H1 (cell line): ENCODE data around the gene CHRNA5. TPM values are rescaled to one million over a fixed set of nuclear protein-coding genes. Genes with fewer than 3 reads are reported as not detected.

Experiments used
- CTCF ChIA-PET: fragments of 300-600 bp; sonication (Branson Sonifier 250); formaldehyde crosslinking; loops from one replicate; lab custom pipeline; 2021; ENCODE audit not compliant: partially characterized antibody; lab: Charles Lee
- POLR2A ChIA-PET: fragments of 300-600 bp; sonication (Branson Sonifier 250); formaldehyde crosslinking; loops from one replicate; lab custom pipeline; 2021; ENCODE audit warnings: inconsistent platforms; ENCODE audit not compliant: partially characterized antibody; lab: Charles Lee
- DNase-seq, 2 experiments: peaks; one replicate each; pipeline versions ENCODE4 v3.0.0 to v3.0.0-alpha.2; 2010 to 2022; ENCODE audit warnings: low spot score in 2 of 2, low read depth in 1 of 2, mixed read lengths in 1 of 2
- FAIRE-seq: peaks from 2 replicates; lab custom pipeline; 2011; peaks lifted over from hg19 to GRCh38; lab: Jason Lieb, UNC
- H2AFZ ChIP-seq: 2 replicates; pipeline ENCODE4 v1.8.1; 2012; ENCODE audit warnings: low read length, inconsistent platforms
- H2AK5ac ChIP-seq: 2 replicates; pipeline ENCODE4 v1.6.1; 2013; ENCODE audit warnings: low read depth, low read length
- H2BK120ac ChIP-seq: replicated peaks from 2 replicates; pipeline ENCODE3; 2013; ENCODE audit warnings: low read depth, low read length, inconsistent platforms
- H2BK12ac ChIP-seq: 2 replicates; pipeline ENCODE4 v1.6.1; 2013; ENCODE audit warnings: low read depth, low read length
- H2BK15ac ChIP-seq: 2 replicates; pipeline ENCODE4 v1.6.1; 2013; ENCODE audit warnings: low read length
- H2BK20ac ChIP-seq: 2 replicates; pipeline ENCODE4 v1.6.1; 2013; ENCODE audit warnings: low read length
- H2BK5ac ChIP-seq: 2 replicates; pipeline ENCODE4 v1.6.1; 2013; ENCODE audit warnings: low read depth, low read length
- H3K14ac ChIP-seq: 2 replicates; pipeline ENCODE4 v1.6.1; 2013; ENCODE audit warnings: inconsistent platforms; ENCODE audit not compliant: insufficient read length
- H3K18ac ChIP-seq: 2 replicates; pipeline ENCODE4 v1.6.1; 2013; ENCODE audit warnings: low read length; ENCODE audit errors: extremely low read depth
- H3K23ac ChIP-seq: 2 replicates; pipeline ENCODE4 v1.6.1; 2013; ENCODE audit warnings: inconsistent platforms; ENCODE audit not compliant: insufficient read length
- H3K23me2 ChIP-seq: 2 replicates; pipeline ENCODE4 v1.6.1; 2013; ENCODE audit warnings: low read depth, low read length
- H3K27ac ChIP-seq: 2 replicates; pipeline ENCODE4 v1.6.1; 2011; ENCODE audit warnings: low read depth, low read length, inconsistent platforms
- H3K27me3 ChIP-seq, 4 experiments: replicated peaks in 1 of 4; 1 replicate in 1 of 4; 2 replicates in 3 of 4; pipeline versions ENCODE4 v1.6.1 to v1.8.1; 2011 to 2013; ENCODE audit warnings: low read length in 3 of 4, mild to moderate bottlenecking in 3 of 4, inconsistent platforms in 2 of 4, mixed read lengths in 2 of 4, moderate library complexity in 1 of 4; ENCODE audit not compliant: control insufficient read depth in 3 of 4, insufficient read depth in 3 of 4; ENCODE audit errors: extremely low read depth in 1 of 4
- H3K36me3 ChIP-seq, 4 experiments: 2 replicates each; pipeline versions ENCODE4 v1.6.1 to v1.8.1; 2011 to 2013; ENCODE audit warnings: mild to moderate bottlenecking in 4 of 4, low read length in 3 of 4, moderate library complexity in 2 of 4, control low read depth in 1 of 4, inconsistent platforms in 1 of 4; ENCODE audit not compliant: insufficient read depth in 4 of 4, control insufficient read depth in 2 of 4
- H3K4ac ChIP-seq: replicated peaks from 2 replicates; pipeline ENCODE3; 2013; ENCODE audit warnings: low read length, low read depth, mixed read lengths, inconsistent platforms; ENCODE audit not compliant: insufficient read length
- H3K4me1 ChIP-seq, 4 experiments: replicated peaks in 1 of 4; 1 replicate in 1 of 4; 2 replicates in 3 of 4; pipeline versions ENCODE4 v1.6.1 to v1.8.1; 2011 to 2013; ENCODE audit warnings: low read length in 3 of 4, inconsistent platforms in 2 of 4, mixed read lengths in 1 of 4; ENCODE audit not compliant: insufficient read depth in 4 of 4, control insufficient read depth in 3 of 4
- H3K4me2 ChIP-seq, 2 experiments: 2 replicates each; pipeline versions ENCODE4 v1.6.1 to v1.8.1; 2011 to 2013; ENCODE audit warnings: low read depth in 2 of 2, low read length in 2 of 2, control low read depth in 1 of 2, inconsistent platforms in 1 of 2, mild to moderate bottlenecking in 1 of 2; ENCODE audit not compliant: insufficient read depth in 1 of 2
- H3K4me3 ChIP-seq, 4 experiments: fragments of 200-600, 300-600 bp in 1 of 4; sonication (generic), shearing (Covaris generic), sonication (Bioruptor Twin) in 1 of 4; 2 replicates each; pipeline versions ENCODE4 v1.5.1 to v1.8.1; 2011 to 2016; ENCODE audit warnings: low read length in 4 of 4, low read depth in 3 of 4, control low read depth in 2 of 4, inconsistent platforms in 2 of 4, mild to moderate bottlenecking in 2 of 4, mixed read lengths in 1 of 4, moderate library complexity in 1 of 4; ENCODE audit not compliant: insufficient read depth in 2 of 4; ENCODE audit errors: extremely low read depth in 1 of 4
- H3K56ac ChIP-seq: replicated peaks from 2 replicates; pipeline ENCODE3; 2013; ENCODE audit warnings: low read depth, mild to moderate bottlenecking, mixed read lengths, low read length, inconsistent platforms; ENCODE audit not compliant: insufficient read length
- H3K79me1 ChIP-seq: 2 replicates; pipeline ENCODE4 v1.6.1; 2013; ENCODE audit warnings: low read depth, low read length, control low read depth
- H3K79me2 ChIP-seq, 2 experiments: 2 replicates each; pipeline versions ENCODE4 v1.6.1 to v1.8.1; 2012 to 2013; ENCODE audit warnings: low read length in 2 of 2, mild to moderate bottlenecking in 2 of 2, inconsistent platforms in 1 of 2; ENCODE audit not compliant: insufficient read depth in 2 of 2, control insufficient read depth in 1 of 2
- H3K9ac ChIP-seq, 4 experiments: replicated peaks in 1 of 4; 1 replicate in 1 of 4; 2 replicates in 3 of 4; pipeline versions ENCODE4 v1.6.1 to v1.8.1; 2011 to 2013; ENCODE audit warnings: low read depth in 3 of 4, low read length in 3 of 4, control low read depth in 2 of 4, mild to moderate bottlenecking in 2 of 4, moderate library complexity in 2 of 4, inconsistent platforms in 1 of 4; ENCODE audit errors: extremely low read depth in 1 of 4
- H3K9me3 ChIP-seq, 2 experiments: 2 replicates each; pipeline versions ENCODE4 v1.6.1 to v1.8.1; 2012 to 2013; ENCODE audit warnings: mild to moderate bottlenecking in 2 of 2, moderate library complexity in 2 of 2, control low read depth in 1 of 2, inconsistent platforms in 1 of 2, low read depth in 1 of 2, low read length in 1 of 2, mixed read lengths in 1 of 2; ENCODE audit not compliant: insufficient read depth in 2 of 2
- H4K20me1 ChIP-seq, 2 experiments: replicated peaks in 1 of 2; 2 replicates each; pipeline versions ENCODE3 to v1.8.1; 2011 to 2013; ENCODE audit warnings: inconsistent platforms in 2 of 2, low read length in 2 of 2, mild to moderate bottlenecking in 1 of 2; ENCODE audit not compliant: insufficient read depth in 2 of 2, control insufficient read depth in 1 of 2
- H4K5ac ChIP-seq: 2 replicates; pipeline ENCODE4 v1.6.1; 2013; ENCODE audit warnings: low read length, low read depth, mixed read lengths, inconsistent platforms; ENCODE audit not compliant: insufficient read length
- H4K8ac ChIP-seq: 2 replicates; pipeline ENCODE4 v1.8.0; 2013; ENCODE audit warnings: mild to moderate bottlenecking, moderate library complexity, low read length, inconsistent platforms; ENCODE audit not compliant: insufficient read depth; ENCODE audit errors: extremely low read depth
- H4K91ac ChIP-seq: replicated peaks from 2 replicates; pipeline ENCODE3; 2013; ENCODE audit warnings: low read length, mixed read lengths, inconsistent platforms; ENCODE audit not compliant: insufficient read length
- CREB1 ChIP-seq: IDR thresholded peaks from 2 replicates; pipeline ENCODE4 v1.6.1; 2012; ENCODE audit warnings: inconsistent platforms
- EZH2 ChIP-seq: fragments of 200-600 bp; sonication (generic); IDR thresholded peaks from 2 replicates; pipeline ENCODE4 v1.7.1; 2012; ENCODE audit warnings: low read depth, mild to moderate bottlenecking, moderate library complexity, low read length, inconsistent platforms; ENCODE audit not compliant: severe bottlenecking
- NANOG ChIP-seq: IDR thresholded peaks from 2 replicates; pipeline ENCODE4 v1.6.1; 2011; ENCODE audit warnings: low read length, low read depth, mild to moderate bottlenecking, inconsistent platforms; ENCODE audit not compliant: insufficient read depth, poor library complexity, severe bottlenecking
- PHF8 ChIP-seq: fragments of 200-600 bp; sonication (generic); conservative IDR thresholded peaks from 2 replicates; pipeline ENCODE4 v1.7.1; 2012; ENCODE audit warnings: low read depth, mild to moderate bottlenecking, inconsistent platforms, low read length, moderate library complexity
- POLR2A ChIP-seq, 2 experiments: IDR thresholded peaks; 1 replicate in 1 of 2; 2 replicates in 1 of 2; pipeline ENCODE4 v1.6.1; 2011; ENCODE audit warnings: low read depth in 2 of 2, low read length in 2 of 2, mild to moderate bottlenecking in 2 of 2; ENCODE audit errors: control extremely low read depth in 1 of 2
- TAF7 ChIP-seq: optimal IDR thresholded peaks from 2 replicates; pipeline ENCODE3; 2011; ENCODE audit warnings: low read depth, mild to moderate bottlenecking, inconsistent platforms, low read length, moderate library complexity, borderline replicate concordance
- TBP ChIP-seq: IDR thresholded peaks from 2 replicates; pipeline ENCODE4 v1.6.1; 2011; ENCODE audit warnings: low read depth, low read length, improper control_type of control experiment
- TEAD4 ChIP-seq: IDR thresholded peaks from 2 replicates; pipeline ENCODE4 v1.6.1; 2012; ENCODE audit warnings: low read depth, low read length, inconsistent platforms, mixed read lengths
- WGBS, 2 experiments: shearing (Covaris generic) in 1 of 2; methylation state at CpG; one replicate each; pipeline versions ENCODE4 v1.1.6 to v1.1.7; 2013 to 2015; ENCODE audit warnings: low lambda C conversion rate in 2 of 2, mixed read lengths in 2 of 2, inconsistent platforms in 1 of 2, low coverage in 1 of 2, missing lambda C conversion rate in 1 of 2; ENCODE audit not compliant: insufficient replicate concordance in 2 of 2, insufficient coverage in 1 of 2, insufficient read length in 1 of 2; ENCODE audit errors: extremely low coverage in 1 of 2, missing lambda C conversion rate in 1 of 2; 5-methylcytosine and 5-hydroxymethylcytosine counted together
- polyA plus RNA-seq, 7 experiments: library from polyadenylated mRNA; depleted of rRNA in 3 of 7; stranded (reverse) in 5 of 7; unstranded in 2 of 7; fragments of >200 nt in 5 of 7; fragments of 200-250 nt in 2 of 7; gene quantifications; 1 replicate in 5 of 7; 2 replicates in 1 of 7; 4 replicates in 1 of 7; pipeline versions ENCODE4 v1.2.1 to v1.2.3, GENCODE V29; 2011 to 2013; ENCODE audit warnings: missing spikeins in 2 of 7, mixed read lengths in 2 of 7
- total RNA-seq: library from RNA; stranded (reverse); fragmentation: NEBNext Ultra II Directional; extraction: Animal tissue kit (Norgen Biotek cat#: 25700); gene quantifications from 2 replicates; pipeline ENCODE4 v1.2.1, GENCODE V29; 2021
- TF ChIP-seq, protein P1 (sequence below): IDR thresholded peaks from 2 replicates; pipeline ENCODE4 v1.6.1; 2011; ENCODE audit warnings: low read length, improper control_type of control experiment

CHRNA5 gene
- total and polyA plus RNA-seq, 2 of the 8 experiments (the other 6 are each of a cell fraction or from before 2014, with no cell fraction given), result 13.5 to 31.4 TPM

- CTCF ChIA-PET, result interaction anchor here (0.6 to 10.9 kb wide), 29 partner anchors 7 to 178 kb away, joined by 3 to 256 read pairs (median 7); partner anchors contain the start of gene CHRNA3
- TF ChIP-seq PHF8 (no peak), POLR2A (IDR thresholded peaks at IDR 0.05; ENCODE audit: control extremely low read depth in 1 of 2, low read depth in 2 of 2, low read length in 2 of 2) (no peak), EZH2 (no peak), CREB1 (no peak), TAF7 (no peak), TEAD4 (no peak), TBP (no peak), NANOG (no peak)
- TF ChIP-seq, protein P1, sequence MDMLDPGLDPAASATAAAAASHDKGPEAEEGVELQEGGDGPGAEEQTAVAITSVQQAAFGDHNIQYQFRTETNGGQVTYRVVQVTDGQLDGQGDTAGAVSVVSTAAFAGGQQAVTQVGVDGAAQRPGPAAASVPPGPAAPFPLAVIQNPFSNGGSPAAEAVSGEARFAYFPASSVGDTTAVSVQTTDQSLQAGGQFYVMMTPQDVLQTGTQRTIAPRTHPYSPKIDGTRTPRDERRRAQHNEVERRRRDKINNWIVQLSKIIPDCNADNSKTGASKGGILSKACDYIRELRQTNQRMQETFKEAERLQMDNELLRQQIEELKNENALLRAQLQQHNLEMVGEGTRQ, result no peak
Measured at GRCh38 chr15:78637776-78638435, 72.6 kb downstream of the CHRNA5 start.

More at GRCh38 chr15:78637776-78638435, 72.6 kb downstream of the CHRNA5 start:
- Histone ChIP-seq H4K20me1 (no peaks in the 10 kb centered on the region), H3K23me2 (peaks cover 7% of the 10 kb centered on the region; the same call in 1 of the 2 replicates), H3K4me3 (no peak overlapping the region), H3K4me1 (peaks cover 2 to 16% (median 7%) of the 10 kb centered on the region in 4 experiments; a peak in 6 of 7 replicates), H3K14ac (no peak overlapping the region), H2BK12ac (no peak overlapping the region), H3K18ac (no peak overlapping the region), H2BK20ac (no peak overlapping the region), H4K91ac (no peak overlapping the region), H4K8ac (no peak overlapping the region), H3K4me2 (no peak overlapping the region), H3K23ac (no peak overlapping the region), H3K9ac (no peak overlapping the region), H3K79me1 (no peaks in the 10 kb centered on the region), H2AK5ac (no peak overlapping the region), H2BK120ac (no peak overlapping the region), H3K79me2 (no peaks in the 10 kb centered on the region), H3K4ac (no peak overlapping the region), H3K36me3 (peaks cover 0 to 4% (median 0%) of the 10 kb centered on the region in 4 experiments; a peak in 1 of 8 replicates), H3K56ac (no peak overlapping the region), H3K27me3 (peaks cover 0 to 6% (median 4%) of the 10 kb centered on the region in 4 experiments; a peak in 2 of 7 replicates), H3K27ac (no peak overlapping the region), H2BK5ac (no peak overlapping the region), H3K9me3 (no peaks in the 10 kb centered on the region), H2AFZ (no peak overlapping the region), H4K5ac (no peak overlapping the region), H2BK15ac (no peak overlapping the region)
- no peak for DNase-seq
- POLR2A ChIA-PET, result no interaction called here
- no peak for FAIRE-seq
- 78% methylated on average over 4 of the region's 4 CpGs; no CpG with 5 or more reads in 1 of the 2 experiments for WGBS, 2 experiments
